K562 (cell line): Measurements from ENCODE around the gene CEP57. TPM values are rescaled to one million over a fixed set of nuclear protein-coding genes. Genes with fewer than 3 reads are reported as not detected.
A peak's percentile ranks its signal among the peaks of the same experiment; 100 is the strongest.

Source experiments
- ASH1L ChIP-seq: fragments of 450-650 bp; IDR thresholded peaks from 2 replicates; pipeline ENCODE4 v1.6.1; 2018; ENCODE audit warnings: borderline replicate concordance, mild to moderate bottlenecking, low read depth; ENCODE audit not compliant: partially characterized antibody
- BRD9 ChIP-seq: fragments of 450-650 bp; IDR thresholded peaks from 2 replicates; pipeline ENCODE4 v1.6.1; 2018; ENCODE audit warnings: low read depth; ENCODE audit not compliant: partially characterized antibody
- CREB1 ChIP-seq, 2 experiments: sonication (generic) in 1 of 2; formaldehyde crosslinking in 1 of 2; IDR thresholded peaks; 2 replicates each; pipeline versions ENCODE4 v1.6.1 to v1.8.0; 2012 to 2022; ENCODE audit warnings: inconsistent platforms in 1 of 2, mild to moderate bottlenecking in 1 of 2, missing genetic modification reagents in 1 of 2, moderate library complexity in 1 of 2
- DACH1 ChIP-seq: fragments of 450-650 bp; IDR thresholded peaks from 2 replicates; pipeline ENCODE4 v1.6.1; 2018; ENCODE audit not compliant: partially characterized antibody
- E2F3 ChIP-seq: fragments of 250-450 bp; sonication (Bioruptor Pico); IDR thresholded peaks from 2 replicates; pipeline ENCODE4 v1.4.0; 2020; ENCODE audit warnings: mild to moderate bottlenecking
- ELF2 ChIP-seq: fragments of 250-450 bp; sonication (Bioruptor Pico); IDR thresholded peaks from 2 replicates; pipeline ENCODE4 v1.5.0; 2021; ENCODE audit warnings: mild to moderate bottlenecking
- ETV1 ChIP-seq: fragments of 450-650 bp; conservative IDR thresholded peaks from 2 replicates; pipeline ENCODE4 v1.6.1; 2016; ENCODE audit warnings: missing genetic modification characterization, control low read depth, low read depth, missing compliant biosample characterization
- HEY1 ChIP-seq: fragments of 250-450 bp; sonication (Bioruptor Pico); IDR thresholded peaks from 2 replicates; pipeline ENCODE4 v1.5.0; 2020; ENCODE audit warnings: mild to moderate bottlenecking, moderate library complexity, borderline replicate concordance
- KLF10 ChIP-seq: fragments of 250-450 bp; sonication (Bioruptor Pico); IDR thresholded peaks from 2 replicates; pipeline ENCODE4 v1.6.1; 2021; ENCODE audit warnings: matching md5 sums
- MYNN ChIP-seq, 2 experiments: sonication (generic); formaldehyde crosslinking in 1 of 2; IDR thresholded peaks; 2 replicates each; pipeline versions ENCODE4 v1.5.0 to v1.6.1; 2016 to 2020; ENCODE audit warnings: antibody characterized with exemption in 1 of 2, missing genetic modification reagents in 1 of 2
- RAD21 ChIP-seq, 2 experiments: fragments of 250-450 bp in 1 of 2; fragments of 450-650 bp in 1 of 2; sonication (Bioruptor Pico) in 1 of 2; formaldehyde crosslinking in 1 of 2; IDR thresholded peaks in 1 of 2; conservative IDR thresholded peaks in 1 of 2; 2 replicates each; pipeline versions ENCODE4 v1.4.0 to v1.8.0; 2020 to 2022; ENCODE audit warnings: mild to moderate bottlenecking in 2 of 2, moderate library complexity in 1 of 2
- SAP30 ChIP-seq: fragments of 200-600 bp; sonication (generic); IDR thresholded peaks from 2 replicates; pipeline ENCODE4 v1.6.1; 2012; ENCODE audit warnings: borderline replicate concordance, low read depth, mild to moderate bottlenecking, moderate library complexity, low read length, control low read depth, inconsistent platforms; ENCODE audit not compliant: insufficient read depth, poor library complexity, severe bottlenecking
- SP1 ChIP-seq: sonication (generic); formaldehyde crosslinking; IDR thresholded peaks from 2 replicates; pipeline ENCODE4 v1.8.1; 2022; ENCODE audit warnings: mild to moderate bottlenecking, missing genetic modification reagents
- SRSF1 ChIP-seq: fragments of 200-400 bp; formaldehyde crosslinking; IDR thresholded peaks from 2 replicates; pipeline ENCODE4 v1.6.1; 2017; ENCODE audit warnings: mild to moderate bottlenecking, low read depth, low read length, moderate library complexity
- ZNF124 ChIP-seq: sonication (generic); formaldehyde crosslinking; IDR thresholded peaks from 2 replicates; pipeline ENCODE4 v1.8.1; 2022; ENCODE audit warnings: missing genetic modification reagents
- ZNF217 ChIP-seq: sonication (generic); formaldehyde crosslinking; IDR thresholded peaks from 2 replicates; pipeline ENCODE4 v1.8.0; 2022; ENCODE audit warnings: mild to moderate bottlenecking, missing genetic modification reagents
- ZNF24 ChIP-seq: fragments of 450-650 bp; IDR thresholded peaks from 2 replicates; pipeline ENCODE4 v1.6.1; 2016
- ZNF311 ChIP-seq: fragments of 250-450 bp; sonication (Bioruptor Pico); IDR thresholded peaks from 2 replicates; pipeline ENCODE4 v1.4.0; 2020; ENCODE audit warnings: mild to moderate bottlenecking, moderate library complexity
- ZNF785 ChIP-seq: fragments of 250-450 bp; sonication (Bioruptor Pico); IDR thresholded peaks from 2 replicates; pipeline ENCODE4 v1.4.0; 2020; ENCODE audit warnings: mild to moderate bottlenecking
- polyA plus RNA-seq, 8 experiments: library from polyadenylated mRNA; depleted of rRNA in 4 of 8; stranded (reverse) in 5 of 8; unstranded in 3 of 8; fragments of >200 nt; fragmentation: Nextera tagmentation in 2 of 8; fragmentation: Illumina TruSeq in 1 of 8; extraction: Ambion mirVana in 2 of 8; extraction: Trizol in 1 of 8; gene quantifications; 2 replicates each; pipeline versions ENCODE4 v1.2.1 to v1.2.3, GENCODE V29; 2011 to 2014; ENCODE audit warnings: inconsistent platforms in 1 of 8, missing spikeins in 1 of 8
- total RNA-seq, 7 experiments: library from RNA; depleted of rRNA in 6 of 7; stranded (reverse); fragments of >200 nt in 6 of 7; fragmentation: Illumina TruSeq in 2 of 7; extraction: Trizol in 2 of 7; gene quantifications; 2 replicates each; pipeline versions ENCODE4 v1.2.1 to v1.2.3, GENCODE V29; 2011 to 2021; ENCODE audit warnings: low replicate concordance in 1 of 7
- TF ChIP-seq, protein P1 (sequence below): sonication (generic); formaldehyde crosslinking; IDR thresholded peaks from 2 replicates; pipeline ENCODE4 v1.8.0; 2022; ENCODE audit warnings: missing genetic modification reagents, mild to moderate bottlenecking, borderline replicate concordance
- TF ChIP-seq, protein P2 (sequence below): fragments of 450-650 bp; IDR thresholded peaks from 2 replicates; pipeline ENCODE4 v1.6.1; 2018; ENCODE audit warnings: mild to moderate bottlenecking, low read depth; ENCODE audit not compliant: partially characterized antibody
- TF ChIP-seq, protein P3 (sequence below): sonication (generic); formaldehyde crosslinking; IDR thresholded peaks from 2 replicates; pipeline ENCODE4 v1.8.1; 2022; ENCODE audit warnings: missing genetic modification reagents

Gene CEP57
- total and polyA plus RNA-seq, 9 of the 15 experiments (the other 6 are each of a cell fraction or from before 2014, with no cell fraction given): 25.1 to 88.1 (median 65.2) TPM

DNA sequence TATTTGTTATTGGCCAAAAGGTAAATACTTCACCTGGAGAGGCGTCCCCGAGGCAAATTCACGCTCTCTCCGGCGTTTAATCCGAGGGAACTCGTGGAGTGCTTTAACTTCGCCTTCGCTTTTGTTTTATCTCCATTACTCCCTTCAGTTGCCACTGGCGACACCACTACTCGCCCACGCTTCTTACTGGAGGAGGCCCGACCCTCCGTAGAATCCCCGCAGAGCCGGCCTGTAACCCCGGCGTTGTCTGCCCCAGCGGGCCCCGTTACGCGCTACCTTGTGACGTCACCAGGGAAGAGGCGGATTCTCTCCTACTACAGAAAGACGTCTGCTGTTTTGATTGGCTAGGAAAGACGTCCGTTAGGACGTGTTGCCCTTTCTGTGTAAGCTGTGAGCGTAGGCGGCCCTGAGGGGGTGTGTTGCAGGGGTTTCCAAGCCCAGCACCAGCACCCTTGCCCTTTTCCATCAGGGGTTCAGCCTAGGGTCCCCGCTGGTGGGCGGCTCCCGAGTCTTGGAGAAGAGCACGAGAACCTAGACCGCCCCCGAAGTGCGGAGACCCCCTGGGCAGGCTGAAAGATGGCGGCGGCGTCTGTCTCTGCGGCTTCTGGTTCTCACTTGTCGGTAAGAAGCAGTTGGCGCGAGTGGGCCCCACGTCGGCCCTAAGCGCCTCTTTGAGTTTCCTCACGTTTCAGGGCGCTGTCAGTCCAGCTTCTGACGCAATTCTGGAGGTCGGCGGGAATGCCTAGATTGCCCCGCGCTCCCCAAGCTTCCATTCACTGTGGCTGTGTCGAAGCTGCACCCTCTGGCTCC lies at the start of gene CEP57 (continued):
- TF ChIP-seq CREB1 (IDR thresholded peaks at IDR 0.05) (peak; percentile 94), CREB1 (CRISPR knock-in tag; IDR thresholded peaks at IDR 0.05) (peak; percentile 84), MYNN (IDR thresholded peaks at IDR 0.05) (no peak), MYNN (CRISPR knock-in tag; IDR thresholded peaks at IDR 0.05) (no peak), BRD9 (no peak), RAD21 (CRISPR knock-in tag; conservative IDR thresholded peaks at IDR 0.05 in 1 of 2, IDR thresholded peaks at IDR 0.05 in 1 of 2) (no peak), DACH1 (no peak), SAP30 (peak; percentile 30), ASH1L (no peak), ZNF785 (CRISPR knock-in tag) (no peak), ETV1 (tag) (0 out of 2 replicates have a peak, but pooled peaks have one; percentile 1), HEY1 (no peak), ELF2 (no peak), ZNF24 (no peak), ZNF311 (CRISPR knock-in tag) (no peak), SP1 (CRISPR knock-in tag) (no peak), ZNF217 (CRISPR knock-in tag) (no peak), ZNF124 (CRISPR knock-in tag) (no peak), E2F3 (0 out of 2 replicates have a peak, but pooled peaks have one; percentile 52), KLF10 (CRISPR knock-in tag) (no peak), SRSF1 (no peak)
- TF ChIP-seq, protein P1, sequence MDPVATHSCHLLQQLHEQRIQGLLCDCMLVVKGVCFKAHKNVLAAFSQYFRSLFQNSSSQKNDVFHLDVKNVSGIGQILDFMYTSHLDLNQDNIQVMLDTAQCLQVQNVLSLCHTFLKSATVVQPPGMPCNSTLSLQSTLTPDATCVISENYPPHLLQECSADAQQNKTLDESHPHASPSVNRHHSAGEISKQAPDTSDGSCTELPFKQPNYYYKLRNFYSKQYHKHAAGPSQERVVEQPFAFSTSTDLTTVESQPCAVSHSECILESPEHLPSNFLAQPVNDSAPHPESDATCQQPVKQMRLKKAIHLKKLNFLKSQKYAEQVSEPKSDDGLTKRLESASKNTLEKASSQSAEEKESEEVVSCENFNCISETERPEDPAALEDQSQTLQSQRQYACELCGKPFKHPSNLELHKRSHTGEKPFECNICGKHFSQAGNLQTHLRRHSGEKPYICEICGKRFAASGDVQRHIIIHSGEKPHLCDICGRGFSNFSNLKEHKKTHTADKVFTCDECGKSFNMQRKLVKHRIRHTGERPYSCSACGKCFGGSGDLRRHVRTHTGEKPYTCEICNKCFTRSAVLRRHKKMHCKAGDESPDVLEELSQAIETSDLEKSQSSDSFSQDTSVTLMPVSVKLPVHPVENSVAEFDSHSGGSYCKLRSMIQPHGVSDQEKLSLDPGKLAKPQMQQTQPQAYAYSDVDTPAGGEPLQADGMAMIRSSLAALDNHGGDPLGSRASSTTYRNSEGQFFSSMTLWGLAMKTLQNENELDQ (CRISPR knock-in tag): no peak
- TF ChIP-seq, protein P2, sequence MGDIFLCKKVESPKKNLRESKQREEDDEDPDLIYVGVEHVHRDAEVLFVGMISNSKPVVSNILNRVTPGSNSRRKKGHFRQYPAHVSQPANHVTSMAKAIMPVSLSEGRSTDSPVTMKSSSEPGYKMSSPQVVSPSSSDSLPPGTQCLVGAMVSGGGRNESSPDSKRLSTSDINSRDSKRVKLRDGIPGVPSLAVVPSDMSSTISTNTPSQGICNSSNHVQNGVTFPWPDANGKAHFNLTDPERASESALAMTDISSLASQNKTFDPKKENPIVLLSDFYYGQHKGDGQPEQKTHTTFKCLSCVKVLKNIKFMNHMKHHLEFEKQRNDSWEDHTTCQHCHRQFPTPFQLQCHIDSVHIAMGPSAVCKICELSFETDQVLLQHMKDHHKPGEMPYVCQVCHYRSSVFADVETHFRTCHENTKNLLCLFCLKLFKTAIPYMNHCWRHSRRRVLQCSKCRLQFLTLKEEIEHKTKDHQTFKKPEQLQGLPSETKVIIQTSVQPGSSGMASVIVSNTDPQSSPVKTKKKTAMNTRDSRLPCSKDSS: no peak
- TF ChIP-seq, protein P3, sequence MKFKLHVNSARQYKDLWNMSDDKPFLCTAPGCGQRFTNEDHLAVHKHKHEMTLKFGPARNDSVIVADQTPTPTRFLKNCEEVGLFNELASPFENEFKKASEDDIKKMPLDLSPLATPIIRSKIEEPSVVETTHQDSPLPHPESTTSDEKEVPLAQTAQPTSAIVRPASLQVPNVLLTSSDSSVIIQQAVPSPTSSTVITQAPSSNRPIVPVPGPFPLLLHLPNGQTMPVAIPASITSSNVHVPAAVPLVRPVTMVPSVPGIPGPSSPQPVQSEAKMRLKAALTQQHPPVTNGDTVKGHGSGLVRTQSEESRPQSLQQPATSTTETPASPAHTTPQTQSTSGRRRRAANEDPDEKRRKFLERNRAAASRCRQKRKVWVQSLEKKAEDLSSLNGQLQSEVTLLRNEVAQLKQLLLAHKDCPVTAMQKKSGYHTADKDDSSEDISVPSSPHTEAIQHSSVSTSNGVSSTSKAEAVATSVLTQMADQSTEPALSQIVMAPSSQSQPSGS: no peak
